ENCODE results near the gene PPTC7. TPM values are rescaled to one million over a fixed set of nuclear protein-coding genes. Genes with fewer than 3 reads are reported as not detected.

Gene PPTC7
- total RNA-seq, 2 experiments from 2014 or later = 31.5 to 31.8 TPM

DNA sequence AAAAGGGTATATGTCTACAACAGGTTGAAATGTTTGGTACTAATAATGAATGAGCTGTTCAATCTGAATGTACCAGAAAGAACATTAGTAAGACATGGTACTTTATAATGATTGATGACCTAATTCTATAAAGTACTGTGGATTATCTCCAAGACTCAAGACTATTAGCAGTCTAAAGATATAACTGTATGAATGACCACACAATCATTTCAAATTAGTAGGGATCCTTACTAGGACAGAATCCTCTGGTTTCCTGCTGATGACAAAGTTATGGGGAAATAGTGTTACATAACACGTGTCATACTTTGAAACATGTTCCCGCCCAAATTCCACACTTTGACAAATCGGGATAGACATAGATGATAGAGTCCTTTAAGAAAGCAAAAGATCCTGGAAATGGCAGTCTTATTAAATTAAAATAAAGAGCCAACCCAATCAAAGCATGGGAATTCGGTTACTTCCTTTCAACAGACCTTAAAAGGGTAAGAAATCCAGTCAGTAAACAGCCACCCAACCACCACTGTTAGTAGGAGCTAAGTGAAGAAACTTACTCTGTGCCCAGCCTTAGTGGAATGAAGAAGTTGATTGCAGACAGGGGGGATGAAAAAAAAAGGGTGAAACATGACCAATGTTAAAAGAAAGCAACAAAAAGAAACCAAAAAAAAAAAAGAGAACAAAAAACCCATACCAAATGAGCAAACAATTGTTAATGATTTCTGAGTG lies 84.0 kb downstream of the PPTC7 start:
- peak overlapping the region; percentile 25 for H3K4me3 Mint-ChIP-seq
- H3K27ac Mint-ChIP-seq = peak overlapping the region; percentile 21
- H3K4me1 Mint-ChIP-seq = peaks cover 44% of the 10 kb centered on the region
- peaks cover 58% of the 10 kb centered on the region for H3K36me3 Mint-ChIP-seq (ENCODE audit: low read depth)
- CTCF ChIA-PET = interaction anchor here (0.9 to 9.7 kb wide), 5 partner anchors 29 to 102 kb away, joined by 3 to 62 read pairs (median 31); partner anchors contain the start of genes ARPC3, FAM216A and GPN3
- POLR2A ChIA-PET = interaction anchor here (1.3 to 5.6 kb wide), 5 partner anchors 13 to 115 kb away, joined by 4 to 100 read pairs (median 13); partner anchors contain the start of genes ARPC3, FAM216A, GPN3 and TCTN1
- H3K9me3 Mint-ChIP-seq = peaks cover 4% of the 10 kb centered on the region
- no peak for DNase-seq
- no peaks in the 10 kb centered on the region for H3K27me3 Mint-ChIP-seq

Other genes starting within 250 kb of the PPTC7 start
- 10 to 100 TPM; 47.2 to 47.3 TPM for gene ANAPC7, start 179.6 kb downstream of the PPTC7 start, total RNA-seq
- 100 to 1,000 TPM; 460 to 466 TPM for gene ARPC3, start 133.0 kb downstream of the PPTC7 start, total RNA-seq
- 10 to 100 TPM; 18.9 to 21.6 TPM for gene GPN3, start 115.1 kb downstream of the PPTC7 start, total RNA-seq
- gene FAM216A, start 114.5 kb downstream of the PPTC7 start, total RNA-seq = 10 to 100 TPM; 14.7 to 16.7 TPM
- gene VPS29, start 81.2 kb downstream of the PPTC7 start, total RNA-seq = 100 to 1,000 TPM; 129 to 137 TPM
- 1 to 10 TPM; 1.1 to 2.0 TPM for gene RAD9B, start 81.0 kb downstream of the PPTC7 start, total RNA-seq
- 1 to 10 TPM; 2.6 to 3.4 TPM for gene TCTN1, start 30.8 kb upstream of the PPTC7 start, total RNA-seq
- 10 to 100 TPM; 11.6 to 12.9 TPM for gene HVCN1, start 105.8 kb upstream of the PPTC7 start, total RNA-seq
- 100 to 1,000 TPM; 221 to 230 TPM for gene PPP1CC, start 159.6 kb upstream of the PPTC7 start, total RNA-seq